MM.1S (cell line): ENCODE measurements around the gene DCDC2.

Experiments
- CTCF ChIP-seq: fragments of 300-600 bp; sonication (generic); IDR thresholded peaks from 2 replicates; pipeline ENCODE4 v1.5.1; 2016; ENCODE audit warnings: antibody characterized with exemption, low read length, mixed read lengths
- EZH2phosphoT487 ChIP-seq: fragments of 300-600 bp; sonication (generic); IDR thresholded peaks from 2 replicates; pipeline ENCODE4 v1.6.1; 2018; ENCODE audit warnings: antibody characterized with exemption, low read length

- no peak for TF ChIP-seq CTCF
- no peak for TF ChIP-seq EZH2phosphoT487
These were observed 209.2 kb downstream of the DCDC2 start for GRCh38 chr6:24148684-24149083.
